Measurements from ENCODE around the gene KIRREL1. TPM values are rescaled to one million over a fixed set of nuclear protein-coding genes. Genes with fewer than 3 reads are reported as not detected.

KIRREL1 gene
- total RNA-seq, 1 experiment from 2014 or later: 145 TPM

DNA sequence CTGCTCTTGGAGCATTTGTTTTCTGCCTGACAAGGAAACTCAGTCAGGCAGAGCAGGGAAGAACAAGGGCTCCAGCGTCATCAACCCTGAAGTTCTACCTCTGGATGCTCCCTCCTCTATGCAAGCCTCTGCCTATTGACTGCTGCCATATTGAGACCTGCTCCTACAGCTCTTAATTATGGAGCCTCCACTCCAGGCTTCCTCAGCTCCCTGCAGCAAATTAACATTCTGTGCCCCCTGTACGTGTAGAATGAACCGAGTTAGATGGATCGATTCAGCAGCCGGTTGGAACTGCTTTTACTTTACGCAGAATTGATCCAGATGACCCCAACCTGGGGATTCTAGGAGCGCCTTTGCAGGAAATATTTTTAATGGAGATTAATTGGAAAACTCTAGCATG is 68.7 kb downstream of the KIRREL1 start:
- BruUV-seq (replicated peaks): no TSS peak
- CTCF ChIA-PET: no interaction called here

DNA sequence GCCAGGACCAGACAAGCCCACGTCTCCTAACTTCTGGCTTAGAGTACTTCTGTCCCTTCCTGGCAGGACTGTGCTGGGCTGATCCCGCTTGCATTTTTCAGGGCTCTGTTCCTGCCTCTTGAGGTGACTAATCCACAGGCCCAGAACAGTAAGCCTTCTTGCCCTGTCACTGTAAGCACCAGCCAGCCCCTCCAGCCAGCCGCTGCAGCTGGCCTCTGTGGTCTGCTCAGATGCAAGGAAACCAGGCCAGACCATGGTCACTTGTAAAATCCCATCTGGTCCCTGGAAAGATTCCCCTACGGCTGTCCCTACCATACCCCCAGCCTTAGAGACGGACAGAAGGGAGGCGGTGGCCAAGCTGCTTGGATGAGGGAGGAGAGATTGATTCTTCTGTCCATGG is 74.2 kb downstream of the KIRREL1 start:
- TF ChIP-seq POLR2AphosphoS5 (IDR thresholded peaks at IDR 0.05; ENCODE audit: low read depth, low read length) (no peak), CTCF (IDR thresholded peaks at IDR 0.05) (no peak), TCF7L2 (IDR thresholded peaks at IDR 0.05; ENCODE audit: low read depth, low read length) (no peak), SIN3A (IDR thresholded peaks at IDR 0.05; ENCODE audit: borderline replicate concordance, insufficient read depth, low read depth, low read length) (no peak), REST (IDR thresholded peaks at IDR 0.05; ENCODE audit: insufficient read depth in 1 of 2, low read depth in 2 of 2, low read length in 1 of 2) (no peak)
- intact Hi-C loops (cut with micrococcal nuclease; ENCODE audit: unreplicated experiment) (no loop called here), in situ Hi-C loops (cut with HindIII; ENCODE audit: low pct_unique_long_range_greater_than_20kb, low sequenced_read_pairs) (no loop called here)
- Histone ChIP-seq H3K4me3 (ENCODE audit: low read depth in 2 of 2, low read length in 2 of 2) (no peak overlapping the region), H3K27me3 (ENCODE audit: control insufficient read depth, insufficient read depth, low read length) (no peaks in the 10 kb centered on the region), H3K9me3 (ENCODE audit: control insufficient read depth, insufficient read depth, low read depth, low read length) (no peaks in the 10 kb centered on the region), H3K4me1 (ENCODE audit: control insufficient read depth, insufficient read depth, low read length) (peaks cover 2% of the 10 kb centered on the region), H3K27ac (ENCODE audit: low read length) (no peak overlapping the region), H3K36me3 (ENCODE audit: control insufficient read depth, insufficient read depth, low read length) (no peaks in the 10 kb centered on the region; the same call in 1 of the 2 replicates)
- CTCF ChIA-PET: no interaction called here
- POLR2A ChIA-PET: no interaction called here
- DNase-seq (ENCODE audit: low read depth, low spot score) (no peak), ATAC-seq (no peak)
- no TSS peak for BruUV-seq (replicated peaks)

More for the DNA sequence above, 68.7 kb downstream of the KIRREL1 start:
- in situ Hi-C loops (cut with HindIII; ENCODE audit: low pct_unique_long_range_greater_than_20kb, low sequenced_read_pairs): no loop called here
- Histone ChIP-seq H3K9me3 (ENCODE audit: control insufficient read depth, insufficient read depth, low read depth, low read length) (no peaks in the 10 kb centered on the region), H3K27ac (ENCODE audit: low read length) (no peak overlapping the region), H3K27me3 (ENCODE audit: control insufficient read depth, insufficient read depth, low read length) (no peaks in the 10 kb centered on the region), H3K4me3 (ENCODE audit: low read depth in 2 of 2, low read length in 2 of 2) (no peak overlapping the region), H3K36me3 (ENCODE audit: control insufficient read depth, insufficient read depth, low read length) (no peaks in the 10 kb centered on the region), H3K4me1 (ENCODE audit: control insufficient read depth, insufficient read depth, low read length) (peaks cover 2% of the 10 kb centered on the region; the same call in 1 of the 2 replicates)
- intact Hi-C loops (cut with micrococcal nuclease; ENCODE audit: unreplicated experiment): no loop called here
- ATAC-seq: no peak
- POLR2A ChIA-PET: no interaction called here
- TF ChIP-seq TCF7L2 (IDR thresholded peaks at IDR 0.05; ENCODE audit: low read depth, low read length): no peak
- TF ChIP-seq CTCF (IDR thresholded peaks at IDR 0.05): no peak
- no peak for TF ChIP-seq POLR2AphosphoS5 (IDR thresholded peaks at IDR 0.05; ENCODE audit: low read depth, low read length)
- no peak for TF ChIP-seq SIN3A (IDR thresholded peaks at IDR 0.05; ENCODE audit: borderline replicate concordance, insufficient read depth, low read depth, low read length)
- TF ChIP-seq REST (IDR thresholded peaks at IDR 0.05; ENCODE audit: insufficient read depth in 1 of 2, low read depth in 2 of 2, low read length in 1 of 2): no peak
- no peak for DNase-seq (ENCODE audit: low read depth, low spot score)

Measured in Panc1 (cell line).